ENCODE results near the gene PLXNA2.

PLXNA2 gene

GRCh38 chr1:208222376-208223126 is 21.6 kb downstream of the PLXNA2 start:
- no peak for DNase-seq

GRCh38 chr1:208221291-208221622 is 22.9 kb downstream of the PLXNA2 start:
- no peak for DNase-seq

GRCh38 chr1:208219659-208220282 is 24.4 kb downstream of the PLXNA2 start:
- no peak for DNase-seq

- DNase-seq: no peak
These were observed 25.0 kb downstream of the PLXNA2 start for GRCh38 chr1:208219098-208219658.

- no peak for DNase-seq
These were observed 25.7 kb downstream of the PLXNA2 start for GRCh38 chr1:208218237-208219097.

GRCh38 chr1:208217781-208218180 is 26.4 kb downstream of the PLXNA2 start:
- no peak for DNase-seq

GRCh38 chr1:208216806-208217205 is 27.4 kb downstream of the PLXNA2 start:
- no peak for DNase-seq

- DNase-seq: no peak
These were observed 28.1 kb downstream of the PLXNA2 start for GRCh38 chr1:208216062-208216461.

- no peak for DNase-seq
These were observed 28.8 kb downstream of the PLXNA2 start for GRCh38 chr1:208215393-208215792.

GRCh38 chr1:208213786-208214185 is 30.4 kb downstream of the PLXNA2 start:
- no peak for DNase-seq

- no peak for DNase-seq
These were observed 31.3 kb downstream of the PLXNA2 start for GRCh38 chr1:208212893-208213292.

GRCh38 chr1:208211921-208212843 is 32.0 kb downstream of the PLXNA2 start:
- no peak for DNase-seq

- DNase-seq: no peak
These were observed 34.1 kb downstream of the PLXNA2 start for GRCh38 chr1:208209896-208210589.

- DNase-seq: no peak
These were observed 34.9 kb downstream of the PLXNA2 start for GRCh38 chr1:208209286-208209685.

- DNase-seq: no peak
These were observed 36.1 kb downstream of the PLXNA2 start for GRCh38 chr1:208208132-208208487.

GRCh38 chr1:208207388-208208131 is 36.6 kb downstream of the PLXNA2 start:
- DNase-seq: no peak

GRCh38 chr1:208206092-208206698 is 38.0 kb downstream of the PLXNA2 start:
- no peak for DNase-seq

- no peak for DNase-seq
These were observed 38.8 kb downstream of the PLXNA2 start for GRCh38 chr1:208205216-208206013.

- no peak for DNase-seq
These were observed 39.4 kb downstream of the PLXNA2 start for GRCh38 chr1:208204779-208205178.
